Measurements from ENCODE around the gene DIPK1A. TPM values are rescaled to one million over a fixed set of nuclear protein-coding genes. Genes with fewer than 3 reads are reported as not detected.

Gene DIPK1A
- total RNA-seq: 10 to 100 TPM in 3 of 7 donors, 1 to 10 TPM in 4; 9.3 to 15.7 (median 10.0) TPM
- polyA plus RNA-seq: 1 to 10 TPM; 5.4 to 7.6 (median 6.9) TPM
- long read RNA-seq, donor 1, transcript FAM69A-201 (5 exons, 2,574 nt): major isoform, 9 of 2,610 reads
- long read RNA-seq, donor 1, partial matches to known transcripts: 1,412 of 2,610 reads
- long read RNA-seq, donor 1, other reads (novel, unspliced or antisense): 1,189 of 2,610 reads
- long read RNA-seq, donor 2, partial matches to known transcripts: 2,660 of 2,713 reads
- long read RNA-seq, donor 2, other reads (novel, unspliced or antisense): 50 of 2,713 reads

DNA sequence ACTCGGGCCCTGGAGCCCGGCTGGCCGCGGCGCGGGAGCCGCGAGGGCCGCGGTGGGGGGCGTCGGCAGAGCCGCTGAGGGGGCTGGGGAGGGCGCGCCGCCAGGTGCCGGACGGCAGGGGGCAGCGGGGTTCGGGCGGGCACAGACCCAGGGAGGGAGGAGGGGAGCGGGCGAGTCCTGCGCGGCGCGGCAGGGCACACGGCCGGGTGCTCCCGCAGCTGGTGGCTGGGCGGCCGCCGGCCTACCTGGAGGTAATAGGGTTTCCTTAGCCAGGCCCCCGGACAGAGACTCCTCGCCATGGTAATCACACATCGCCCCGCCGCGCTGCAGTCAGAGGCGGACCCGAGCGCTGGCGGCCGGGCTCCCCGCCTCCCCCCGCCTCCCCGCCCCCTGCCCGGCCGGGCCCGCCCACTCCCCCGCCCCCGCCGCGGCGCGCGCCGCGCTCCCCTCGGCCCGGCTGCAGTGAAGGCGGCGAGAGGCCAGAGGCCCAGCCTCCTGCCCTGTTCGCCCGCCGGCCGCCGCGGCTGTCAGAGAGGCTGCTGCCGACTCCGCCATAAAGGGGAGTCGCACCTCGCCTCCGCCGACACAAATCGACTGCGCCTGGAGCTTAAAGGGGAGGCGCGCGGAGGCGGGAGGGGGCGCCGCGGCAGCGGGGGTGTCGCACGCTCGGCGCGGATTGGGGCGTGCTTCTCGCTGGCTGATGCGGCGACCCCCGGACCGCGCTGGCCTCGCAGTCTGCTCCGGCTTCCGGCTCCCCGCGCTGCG, at the start of gene DIPK1A:
Gene DIPK1A (minus strand): TSS at position 332 of the 765 bp plus-strand sequence. CDS start 33 bp downstream, at position 299.
- Histone ChIP-seq H3K27me3 (replicated peaks in 1 of 7) (no peaks in the 10 kb centered on the region), H3K36me3 (no peaks in the 10 kb centered on the region), H3K4me1 (peaks cover 16 to 85% (median 57%) of the 10 kb centered on the region in 6 donors), H3K27ac (peak within 1 kb of the TSS; percentile 93 to 98 (median 96)), H3K4me3 (peak within 1 kb of the TSS; percentile 47 to 93 (median 71)), H3K9me3 (no peaks in the 10 kb centered on the region)
- WGBS, 5 donors: 0 to 1% (median 1%) methylated on average over 19 to 103 of the region's 103 CpGs
- DNase-seq: peak; percentile 96
- TF ChIP-seq POLR2AphosphoS5 (IDR thresholded peaks at IDR 0.05): peak; percentile 91 to 93 (median 91)
- TF ChIP-seq POLR2A (IDR thresholded peaks at IDR 0.05): peak in 2 of 3 donors; percentile 30 to 65
- TF ChIP-seq, protein P1, sequence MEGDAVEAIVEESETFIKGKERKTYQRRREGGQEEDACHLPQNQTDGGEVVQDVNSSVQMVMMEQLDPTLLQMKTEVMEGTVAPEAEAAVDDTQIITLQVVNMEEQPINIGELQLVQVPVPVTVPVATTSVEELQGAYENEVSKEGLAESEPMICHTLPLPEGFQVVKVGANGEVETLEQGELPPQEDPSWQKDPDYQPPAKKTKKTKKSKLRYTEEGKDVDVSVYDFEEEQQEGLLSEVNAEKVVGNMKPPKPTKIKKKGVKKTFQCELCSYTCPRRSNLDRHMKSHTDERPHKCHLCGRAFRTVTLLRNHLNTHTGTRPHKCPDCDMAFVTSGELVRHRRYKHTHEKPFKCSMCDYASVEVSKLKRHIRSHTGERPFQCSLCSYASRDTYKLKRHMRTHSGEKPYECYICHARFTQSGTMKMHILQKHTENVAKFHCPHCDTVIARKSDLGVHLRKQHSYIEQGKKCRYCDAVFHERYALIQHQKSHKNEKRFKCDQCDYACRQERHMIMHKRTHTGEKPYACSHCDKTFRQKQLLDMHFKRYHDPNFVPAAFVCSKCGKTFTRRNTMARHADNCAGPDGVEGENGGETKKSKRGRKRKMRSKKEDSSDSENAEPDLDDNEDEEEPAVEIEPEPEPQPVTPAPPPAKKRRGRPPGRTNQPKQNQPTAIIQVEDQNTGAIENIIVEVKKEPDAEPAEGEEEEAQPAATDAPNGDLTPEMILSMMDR (IDR thresholded peaks at IDR 0.05 in 8 of 11, conservative IDR thresholded peaks at IDR 0.05 in 3 of 11): peak in 5 of 11 experiments; percentile 6 to 58 (median 41)
- intact Hi-C loops (cut with DNase I; ENCODE audit: low total_unique reads): no loop called here

DNA sequence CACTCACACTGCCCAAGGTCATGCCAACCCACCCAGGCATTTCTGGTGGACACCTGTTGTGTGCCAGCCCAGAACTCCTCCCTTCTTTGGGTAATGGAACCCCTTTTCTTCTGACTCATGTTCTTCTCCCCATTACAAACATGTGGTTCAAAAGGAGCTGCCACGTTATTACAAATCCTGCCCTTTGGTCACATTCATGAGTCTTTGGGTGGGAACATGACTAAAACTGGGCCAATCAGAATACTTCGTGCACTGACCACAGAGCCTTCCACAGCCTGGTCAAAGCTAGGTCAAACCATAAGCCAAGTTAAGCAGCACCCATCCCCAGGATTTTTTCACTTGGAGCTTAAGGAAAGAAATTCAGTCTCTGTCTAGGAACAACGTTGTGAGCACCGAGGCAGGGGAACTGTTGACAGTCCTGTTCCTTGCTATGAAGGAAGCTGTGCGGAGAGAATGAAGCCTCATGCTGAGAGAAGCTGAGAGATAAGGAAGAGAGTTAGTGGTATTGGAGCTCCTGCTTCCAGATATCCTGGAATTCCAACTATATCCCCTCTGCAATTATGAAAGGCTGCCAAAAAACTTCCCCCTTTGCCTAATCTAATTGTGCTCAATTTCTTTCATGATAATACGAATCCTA, 46.8 kb upstream of the DIPK1A start:
- no peak for TF ChIP-seq POLR2AphosphoS5 (IDR thresholded peaks at IDR 0.05)
- Histone ChIP-seq H3K27me3 (replicated peaks in 1 of 7) (no peaks in the 10 kb centered on the region), H3K4me3 (no peak overlapping the region), H3K4me1 (peaks cover 0 to 13% (median 7%) of the 10 kb centered on the region in 6 donors), H3K27ac (no peak overlapping the region), H3K9me3 (no peaks in the 10 kb centered on the region), H3K36me3 (no peaks in the 10 kb centered on the region)
- intact Hi-C loops (cut with DNase I; ENCODE audit: low total_unique reads): no loop called here
- no peak for DNase-seq
- WGBS, 5 donors: 68 to 89% (median 75%) methylated on average over 6 of the region's 6 CpGs

DNA sequence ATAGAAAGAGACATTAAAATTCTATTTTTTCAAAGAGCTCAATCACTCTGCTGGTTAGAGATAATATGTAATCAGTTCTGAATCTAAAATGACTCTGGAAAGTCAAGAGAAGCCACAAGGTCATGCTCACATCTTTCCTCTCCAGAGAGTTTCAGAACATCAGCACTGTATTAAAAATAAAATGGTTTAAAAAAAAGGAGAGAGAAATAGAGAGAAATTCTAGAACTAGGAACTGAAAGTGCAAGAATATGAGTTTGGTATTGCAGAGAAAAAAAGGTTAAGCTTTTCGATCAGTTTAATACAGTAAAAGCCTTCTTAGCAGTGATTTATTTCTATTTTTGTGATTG, 44.0 kb upstream of the DIPK1A start:
- no peak overlapping the region for H3K27ac ChIP-seq
- no peak overlapping the region for H3K4me3 ChIP-seq
- intact Hi-C loops (cut with DNase I; ENCODE audit: low total_unique reads): no loop called here
- no peaks in the 10 kb centered on the region for H3K27me3 ChIP-seq (replicated peaks in 1 of 7)
- no peaks in the 10 kb centered on the region for H3K36me3 ChIP-seq
- 37 to 67% (median 62%) methylated on average over 1 of the region's 1 CpG for WGBS, 5 donors
- TF ChIP-seq POLR2A (IDR thresholded peaks at IDR 0.05) (no peak), POLR2AphosphoS5 (IDR thresholded peaks at IDR 0.05) (no peak)
- TF ChIP-seq, protein P1 (IDR thresholded peaks at IDR 0.05 in 8 of 11, conservative IDR thresholded peaks at IDR 0.05 in 3 of 11): no peak
- no peak for DNase-seq
- H3K9me3 ChIP-seq: no peaks in the 10 kb centered on the region
- H3K4me1 ChIP-seq: peaks cover 0 to 13% (median 7%) of the 10 kb centered on the region in 6 donors

- Histone ChIP-seq H3K4me1 (peaks cover 0 to 13% (median 7%) of the 10 kb centered on the region in 6 donors), H3K9me3 (no peaks in the 10 kb centered on the region), H3K27ac (no peak overlapping the region), H3K36me3 (no peaks in the 10 kb centered on the region), H3K27me3 (replicated peaks in 1 of 7) (no peaks in the 10 kb centered on the region), H3K4me3 (no peak overlapping the region)
- DNase-seq: no peak
- intact Hi-C loops (cut with DNase I; ENCODE audit: low total_unique reads): no loop called here
- 68 to 85% (median 77%) methylated on average over 5 of the region's 5 CpGs for WGBS, 5 donors
- TF ChIP-seq POLR2A (IDR thresholded peaks at IDR 0.05): no peak
- TF ChIP-seq, protein P1 (IDR thresholded peaks at IDR 0.05 in 8 of 11, conservative IDR thresholded peaks at IDR 0.05 in 3 of 11): no peak
Measured at GRCh38 chr1:93004566-93005251, 43.4 kb upstream of the DIPK1A start.

Data from spleen (tissue), 13 donors.